NCI-H1436 treated with DMSO at 0.1 percent for 48 hours (cell line): ENCODE measurements around the gene ASB18.

ENCODE experiments used
- DNase-seq: peaks from one replicate; lab custom pipeline; 2025; lab: John Stamatoyannopoulos, UW

Gene ASB18

DNA sequence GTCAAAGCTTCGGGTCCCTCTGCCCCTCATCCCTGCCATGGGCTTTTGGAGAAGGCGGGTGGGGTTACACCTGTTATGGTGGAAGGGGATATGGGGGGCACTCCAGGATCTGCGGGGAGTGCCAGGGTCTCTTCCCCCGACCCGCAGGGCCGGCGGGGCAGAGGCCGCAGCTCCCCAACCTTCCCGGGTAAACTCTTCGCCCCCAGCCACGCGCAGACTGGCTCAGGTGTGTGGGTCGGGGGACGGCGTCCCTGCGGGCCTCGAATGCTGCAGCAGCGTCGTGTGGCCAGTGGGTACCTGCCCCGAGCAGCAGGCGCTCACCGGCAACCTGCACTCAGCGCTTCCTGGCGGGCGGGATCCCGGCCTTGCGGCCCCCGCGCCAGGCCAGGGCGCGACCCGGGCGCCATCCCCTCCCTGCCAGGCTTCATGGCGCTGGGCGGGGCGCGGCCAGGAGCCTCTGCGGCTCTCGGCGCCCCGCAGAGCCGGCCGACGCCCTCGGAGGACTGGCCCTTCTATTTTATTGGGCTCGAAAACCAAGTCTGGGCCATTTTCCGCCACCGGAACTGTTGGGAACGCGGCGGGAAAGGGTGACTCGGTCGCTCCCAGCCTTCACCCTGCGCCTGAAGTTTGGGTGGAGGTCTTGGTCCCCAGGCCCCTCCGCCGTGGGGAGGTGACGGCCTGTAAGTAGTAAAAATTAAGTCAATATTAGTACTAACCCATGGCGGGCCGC is 100.6 kb downstream of the ASB18 start:
- no peak for DNase-seq

DNA sequence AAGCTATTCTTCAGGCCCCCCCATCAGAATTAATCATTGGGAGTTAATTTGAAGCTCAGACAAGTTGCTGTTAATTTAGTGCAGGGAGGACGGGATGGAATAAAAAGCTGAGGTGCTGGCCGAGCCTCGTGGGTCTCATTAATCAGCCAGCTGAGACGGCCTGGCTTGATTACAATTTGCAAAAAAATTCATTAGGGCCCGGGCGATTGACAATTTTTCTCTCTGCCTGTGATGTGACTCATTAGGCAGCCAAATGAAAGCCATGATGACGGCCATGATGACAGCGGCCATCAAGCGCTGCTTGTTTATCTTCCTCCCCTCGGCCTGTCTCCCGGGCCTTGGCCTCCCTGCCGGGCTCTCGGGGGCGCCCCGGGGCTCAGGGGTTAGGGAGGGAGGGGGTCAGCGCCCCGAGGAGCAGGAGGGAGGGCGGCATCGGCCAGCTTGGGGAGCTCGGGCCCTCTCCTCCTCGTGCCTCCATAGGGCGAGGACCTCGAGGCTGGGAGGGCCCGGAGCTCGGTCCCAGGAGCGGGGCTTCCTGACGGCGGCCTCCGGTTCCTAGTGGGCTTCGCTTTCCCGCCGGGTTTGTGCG is 101.2 kb downstream of the ASB18 start:
- no peak for DNase-seq

DNA sequence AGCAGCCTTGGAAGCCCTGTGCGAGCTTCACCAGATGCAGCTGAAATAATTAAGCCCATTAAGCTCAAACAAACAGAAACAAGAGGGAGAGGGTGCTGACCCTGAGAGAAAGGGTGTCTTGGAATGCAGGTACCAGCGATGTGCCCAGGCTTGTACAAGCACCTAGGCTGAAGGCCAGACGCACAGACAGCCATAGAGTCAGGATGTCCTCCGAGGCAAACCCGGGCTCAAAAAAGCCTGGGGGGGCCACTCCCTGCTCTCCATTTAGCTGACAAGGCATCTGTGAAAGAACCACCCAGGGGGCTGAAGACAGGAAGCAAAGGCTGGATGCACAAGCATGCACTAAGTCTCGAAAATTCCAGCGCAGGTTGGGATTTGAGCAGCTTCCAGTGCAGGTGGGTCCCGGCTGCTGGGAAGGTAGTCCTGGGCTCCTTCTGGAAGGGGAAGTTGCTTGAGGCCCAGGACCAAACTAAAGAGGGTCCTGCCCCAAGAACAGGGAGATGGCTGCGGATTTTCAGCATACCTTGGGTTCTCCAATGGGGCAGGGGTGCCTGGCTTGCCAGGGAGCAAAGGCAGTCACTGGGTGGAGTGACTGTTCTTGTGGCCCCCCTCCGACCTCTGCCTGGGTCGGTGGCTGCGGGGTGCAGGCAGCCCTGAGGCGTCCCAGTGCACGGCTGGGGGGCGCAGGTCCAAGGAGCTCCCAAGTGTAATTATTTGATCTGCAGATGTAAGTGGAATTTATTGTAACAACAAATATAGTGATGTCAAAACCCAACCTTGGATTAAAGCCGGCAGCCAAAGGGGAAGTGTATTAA is 102.0 kb downstream of the ASB18 start:
- no peak for DNase-seq

DNA sequence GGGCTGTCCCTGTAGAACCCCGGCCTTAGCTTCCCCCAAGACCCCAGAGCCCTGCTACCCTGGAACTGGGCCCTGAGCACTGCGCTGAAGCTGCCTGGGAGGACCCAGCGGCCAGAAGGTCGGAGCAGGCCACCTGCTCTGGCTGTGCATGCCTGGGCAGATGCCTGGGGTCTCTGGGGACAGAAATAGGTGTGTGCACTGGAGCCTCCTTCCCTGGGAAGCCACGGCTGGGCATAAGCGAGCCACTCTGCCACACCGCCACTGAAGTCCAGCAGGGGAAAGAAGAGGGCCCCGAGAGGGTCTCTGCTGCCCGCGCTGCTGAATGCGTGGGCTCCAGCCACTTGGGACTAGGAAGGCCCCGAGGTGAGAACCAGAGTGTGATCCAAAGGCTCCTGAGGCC is 102.7 kb downstream of the ASB18 start:
- DNase-seq: no peak

DNA sequence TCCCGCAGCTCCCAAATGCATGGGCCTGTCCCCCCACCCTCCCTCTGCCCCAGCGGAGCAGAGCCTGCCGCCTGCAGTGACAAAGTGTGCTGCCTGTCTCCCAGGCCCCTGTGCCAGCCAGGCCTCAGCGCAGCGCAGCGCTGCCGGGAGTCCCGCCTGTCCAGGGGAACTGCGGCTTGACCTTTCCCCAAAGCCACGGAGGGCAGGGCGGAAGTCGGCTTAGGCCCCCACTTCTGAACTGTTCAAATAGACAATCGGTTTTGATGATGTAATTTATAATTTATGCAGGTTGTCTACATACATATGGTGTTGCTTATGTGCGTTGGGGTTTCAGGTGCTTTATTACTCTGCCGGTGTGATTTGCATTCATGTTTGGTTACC is 103.1 kb downstream of the ASB18 start:
- no peak for DNase-seq

DNA sequence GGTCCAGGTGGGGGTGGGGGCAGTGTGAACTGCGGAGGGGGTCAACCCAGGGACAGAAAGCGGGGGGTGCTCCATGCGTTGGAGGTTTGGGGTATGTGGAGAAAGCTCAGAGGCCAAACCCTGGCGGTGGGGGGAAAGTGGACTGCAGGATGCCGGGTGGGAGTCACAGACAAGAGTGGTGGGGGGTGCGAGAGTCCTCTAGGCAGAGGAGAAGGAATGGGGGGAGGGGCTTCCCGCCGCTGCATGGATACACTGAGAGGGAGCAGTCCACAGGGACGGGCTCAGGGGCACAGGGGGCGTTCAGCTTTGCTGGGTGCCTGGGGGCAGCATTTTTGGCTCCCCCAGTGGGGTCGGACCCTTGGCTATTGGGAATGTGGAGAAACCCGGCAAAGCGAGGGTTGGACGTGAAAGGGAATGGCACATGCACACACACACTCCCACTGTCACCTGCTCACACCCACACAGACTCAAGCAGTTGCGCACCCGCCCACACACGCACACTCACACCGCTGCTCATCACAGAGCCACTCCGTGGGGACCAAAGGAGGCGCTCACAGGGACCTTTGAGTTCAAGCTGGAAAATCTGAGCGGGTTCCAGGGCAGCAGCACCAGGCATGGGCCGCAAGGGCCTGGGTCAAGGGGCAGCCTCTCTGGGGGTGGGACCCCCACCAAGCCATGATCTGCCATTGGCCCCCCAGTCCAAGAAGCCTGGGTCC is 103.7 kb downstream of the ASB18 start:
- no peak for DNase-seq

DNA sequence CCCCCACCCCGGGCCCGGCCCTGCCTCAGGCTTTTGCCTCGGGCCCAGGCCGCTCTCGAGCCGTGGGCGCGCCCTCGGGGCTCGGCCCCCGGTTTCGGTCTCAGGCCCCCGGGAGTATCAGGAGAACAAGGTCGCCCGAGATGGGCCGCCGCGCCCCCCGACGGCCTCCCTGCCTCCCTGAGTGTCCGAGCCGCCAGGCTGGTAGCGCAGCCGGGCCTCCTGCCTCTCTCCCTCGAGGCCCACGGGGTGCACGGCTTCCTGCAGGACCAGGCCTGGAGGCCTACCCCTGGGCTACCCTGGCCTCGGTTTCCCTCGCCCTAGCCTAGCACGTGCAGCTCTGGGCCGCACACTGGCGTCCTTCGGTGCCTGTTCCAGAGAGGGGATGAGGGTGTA is 104.4 kb downstream of the ASB18 start:
- DNase-seq: no peak

DNA sequence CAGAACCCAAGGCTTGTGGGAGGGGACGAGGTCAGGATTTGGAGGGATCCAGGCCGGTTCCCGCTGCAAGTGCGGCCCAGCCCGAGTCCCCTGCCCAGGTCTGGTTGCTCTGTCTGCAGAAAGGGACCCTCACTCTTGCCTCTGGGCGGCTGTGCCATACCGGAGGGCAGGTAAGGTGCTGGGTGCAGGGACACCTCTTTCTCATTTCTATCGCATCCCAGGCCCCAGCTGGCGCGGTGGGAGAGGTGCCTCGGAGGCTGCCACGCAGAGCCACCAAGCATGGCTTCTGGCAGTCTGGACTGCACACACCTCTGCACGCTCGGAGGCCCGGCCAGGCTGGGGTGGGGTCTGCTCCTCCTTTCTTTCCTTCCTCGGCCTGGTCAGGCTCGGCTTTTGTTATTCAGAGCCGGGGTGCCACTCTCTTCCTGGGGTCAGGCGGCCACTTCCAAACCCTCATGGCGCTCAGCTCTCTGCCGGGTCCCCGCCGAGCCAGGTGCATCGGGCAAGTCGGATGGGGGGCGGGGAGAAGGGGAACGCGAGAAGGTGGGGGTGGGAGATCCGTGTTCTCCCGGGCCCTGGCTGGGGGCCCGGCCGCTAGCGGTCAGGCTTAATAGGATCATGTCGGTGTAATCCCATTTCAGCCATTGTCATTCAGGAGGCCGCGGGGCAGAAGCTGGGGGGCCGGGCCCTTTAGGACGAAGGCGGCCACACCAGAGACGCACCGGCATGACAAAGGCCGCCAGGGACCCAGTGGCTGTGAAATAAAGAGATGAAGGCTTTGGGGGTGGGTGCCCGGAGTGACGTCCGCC is 105.0 kb downstream of the ASB18 start:
- DNase-seq: no peak

DNA sequence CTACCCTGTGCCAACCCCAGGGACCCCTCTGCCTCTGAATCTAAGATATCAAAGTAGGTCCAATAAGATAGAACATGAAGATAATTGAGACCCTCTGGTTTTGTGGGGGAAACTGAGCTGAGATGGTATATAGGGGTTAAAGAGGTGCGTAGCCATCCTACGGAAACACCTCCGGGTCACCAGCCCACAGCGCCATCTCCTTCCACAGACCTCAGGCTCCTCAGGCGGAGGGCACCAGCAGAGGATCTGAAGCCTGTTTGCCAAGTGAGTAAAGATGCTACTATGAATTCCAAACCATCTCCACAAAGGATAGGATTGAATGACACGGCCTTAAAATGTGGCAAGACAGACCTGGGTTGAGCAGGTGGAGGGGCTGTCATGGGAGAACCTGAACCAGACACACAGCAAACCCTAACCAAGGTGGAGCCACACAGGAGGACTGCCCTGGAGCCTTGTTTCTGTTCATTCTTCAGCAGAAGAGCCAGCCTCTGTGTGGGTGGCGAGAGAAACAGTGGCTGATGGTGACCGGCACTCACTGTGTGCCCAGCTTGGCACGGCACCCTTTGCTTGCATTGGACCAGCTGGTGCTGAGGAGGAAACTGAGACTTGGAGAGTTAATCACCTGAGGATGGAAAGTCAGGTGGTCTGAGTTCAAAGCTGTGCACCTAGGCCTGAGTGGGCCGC is 106.2 kb downstream of the ASB18 start:
- DNase-seq: no peak

DNA sequence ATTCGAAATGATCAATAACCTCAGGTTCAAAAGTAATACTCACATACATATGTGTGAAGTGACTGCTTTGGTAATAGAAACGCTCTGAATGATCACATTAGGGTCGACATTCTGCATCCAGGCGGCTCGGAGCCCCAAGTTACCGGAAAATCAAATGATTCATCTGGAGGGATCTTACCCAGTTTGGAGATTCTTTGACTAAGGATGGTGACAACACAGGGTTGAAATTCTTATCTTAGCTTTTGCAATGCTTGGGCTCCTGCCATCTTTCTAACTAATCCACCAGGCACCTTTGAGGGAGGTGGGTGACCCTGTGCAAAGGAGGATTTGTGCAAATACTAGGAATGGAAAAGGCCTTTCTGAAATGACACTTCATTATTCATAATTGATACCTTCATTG is 106.8 kb downstream of the ASB18 start:
- DNase-seq: no peak

DNA sequence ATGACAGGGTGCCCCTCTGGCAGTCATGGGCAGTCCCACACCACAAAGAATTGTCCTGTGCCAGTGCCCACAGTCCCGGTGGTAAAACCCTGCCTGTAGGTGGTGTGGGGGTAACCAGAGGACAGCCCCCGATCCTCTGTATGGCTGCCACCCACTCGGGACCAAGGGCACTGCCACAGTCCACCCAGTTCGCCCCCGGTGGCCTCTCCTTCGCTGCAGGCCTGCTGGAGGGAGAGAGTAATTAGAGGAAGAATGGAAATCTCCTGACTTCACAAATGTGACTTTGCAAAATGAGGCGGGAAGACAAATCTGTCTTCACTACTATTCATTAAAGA is 107.4 kb downstream of the ASB18 start:
- DNase-seq: no peak

DNA sequence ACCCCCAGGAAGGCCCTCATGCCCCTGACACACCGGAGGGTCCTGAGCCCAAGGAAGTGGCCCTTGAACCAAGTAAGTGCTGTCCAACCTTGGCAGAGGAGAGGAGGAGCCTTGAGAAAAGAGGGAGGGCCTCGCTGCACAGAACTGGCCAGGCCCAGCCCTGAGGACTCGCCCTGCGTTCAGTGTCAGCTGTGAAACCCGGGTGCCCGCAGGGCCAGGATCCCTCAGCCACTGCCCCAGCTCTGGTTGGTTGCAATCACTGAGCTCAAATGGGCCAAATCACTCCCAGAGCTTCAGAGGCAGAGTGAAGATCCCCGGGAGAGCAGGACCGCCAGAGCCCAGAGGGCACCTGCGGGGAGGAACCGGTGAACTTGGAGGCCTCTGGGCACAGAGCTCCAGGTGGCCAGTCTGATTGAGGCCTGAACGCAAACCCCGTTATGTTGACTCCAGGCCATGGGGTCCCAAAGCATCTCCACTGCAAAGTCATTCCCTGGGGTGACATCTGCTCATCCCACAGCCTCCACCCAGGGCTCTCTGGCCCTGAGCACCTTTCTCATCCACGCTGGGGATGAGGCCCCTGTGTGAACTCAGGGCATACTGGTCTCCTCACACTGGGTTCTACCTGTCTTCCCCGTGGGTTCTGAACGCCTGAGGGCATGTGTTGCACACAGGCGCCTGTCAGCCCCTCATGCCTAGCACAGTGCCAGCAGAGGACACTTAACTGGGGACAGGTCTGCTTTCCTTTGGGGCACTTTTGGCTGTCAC is 107.9 kb downstream of the ASB18 start:
- DNase-seq: no peak

DNA sequence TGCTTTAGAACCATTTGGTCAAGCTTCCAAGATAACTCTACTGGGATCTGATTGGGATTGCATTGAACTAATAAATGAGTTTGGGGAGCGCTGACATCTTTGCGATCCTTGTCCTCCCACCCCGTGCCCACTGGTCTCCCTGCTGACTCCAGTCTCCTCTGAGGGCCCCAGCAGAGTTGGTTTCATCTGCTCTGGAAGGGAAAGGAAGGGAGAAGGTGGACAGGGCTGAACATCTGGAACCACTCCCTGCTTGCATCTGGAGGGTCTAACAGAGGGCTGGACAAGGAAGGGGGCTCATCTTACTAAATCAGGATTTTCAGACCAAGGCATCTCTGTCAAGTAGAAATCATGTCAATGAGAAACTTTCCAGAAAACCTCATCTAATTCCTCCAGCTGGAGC is 108.8 kb downstream of the ASB18 start:
- DNase-seq: no peak

DNA sequence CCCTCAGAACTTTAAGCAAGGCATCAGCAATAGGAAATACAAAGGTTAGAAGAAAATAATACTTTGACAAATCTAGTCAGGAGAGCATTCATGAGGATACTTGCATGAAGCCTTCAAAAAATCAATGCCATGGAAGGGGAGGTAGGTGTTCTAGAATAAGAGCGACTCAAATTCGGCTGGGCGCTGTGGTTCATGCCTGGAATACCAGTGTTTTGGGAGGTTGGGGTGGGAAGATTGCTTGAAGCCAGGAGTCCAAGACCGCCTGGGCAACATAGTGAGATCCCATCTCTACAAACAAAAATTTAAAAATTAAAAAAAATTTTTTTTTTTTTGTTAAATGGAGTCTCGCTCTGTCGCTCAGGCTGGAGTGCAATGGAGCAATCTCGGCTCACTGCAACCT is 117.8 kb downstream of the ASB18 start:
- no peak for DNase-seq

DNA sequence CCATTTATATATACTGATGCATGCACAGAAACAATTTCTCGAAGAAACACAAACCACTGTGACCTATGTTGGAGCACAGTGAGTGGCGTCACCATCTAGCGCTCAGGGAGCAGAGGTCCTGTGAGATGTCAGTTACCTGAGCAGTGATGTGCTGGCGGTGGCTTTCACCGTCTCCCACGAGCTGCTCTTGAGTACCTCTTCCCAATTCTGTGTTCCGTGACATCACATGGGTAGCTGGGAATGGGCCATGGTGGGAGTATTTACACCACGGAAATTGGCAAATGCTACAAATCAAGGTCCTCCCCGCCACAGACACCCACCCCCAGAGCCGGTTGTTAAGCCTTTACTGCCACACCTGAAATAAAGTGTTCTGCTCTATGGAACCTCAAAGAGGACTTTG is 120.4 kb downstream of the ASB18 start:
- no peak for DNase-seq
